GM18867 (cell line): ENCODE data around the gene TNS4.

Source experiments
- ATAC-seq: cut with Tn5 transposase; IDR thresholded peaks from one replicate; pipeline ENCODE4 v1.9.1; 2021; ENCODE audit warnings: mild to moderate bottlenecking, moderate library complexity; ENCODE audit not compliant: unreplicated experiment

TNS4 gene

DNA sequence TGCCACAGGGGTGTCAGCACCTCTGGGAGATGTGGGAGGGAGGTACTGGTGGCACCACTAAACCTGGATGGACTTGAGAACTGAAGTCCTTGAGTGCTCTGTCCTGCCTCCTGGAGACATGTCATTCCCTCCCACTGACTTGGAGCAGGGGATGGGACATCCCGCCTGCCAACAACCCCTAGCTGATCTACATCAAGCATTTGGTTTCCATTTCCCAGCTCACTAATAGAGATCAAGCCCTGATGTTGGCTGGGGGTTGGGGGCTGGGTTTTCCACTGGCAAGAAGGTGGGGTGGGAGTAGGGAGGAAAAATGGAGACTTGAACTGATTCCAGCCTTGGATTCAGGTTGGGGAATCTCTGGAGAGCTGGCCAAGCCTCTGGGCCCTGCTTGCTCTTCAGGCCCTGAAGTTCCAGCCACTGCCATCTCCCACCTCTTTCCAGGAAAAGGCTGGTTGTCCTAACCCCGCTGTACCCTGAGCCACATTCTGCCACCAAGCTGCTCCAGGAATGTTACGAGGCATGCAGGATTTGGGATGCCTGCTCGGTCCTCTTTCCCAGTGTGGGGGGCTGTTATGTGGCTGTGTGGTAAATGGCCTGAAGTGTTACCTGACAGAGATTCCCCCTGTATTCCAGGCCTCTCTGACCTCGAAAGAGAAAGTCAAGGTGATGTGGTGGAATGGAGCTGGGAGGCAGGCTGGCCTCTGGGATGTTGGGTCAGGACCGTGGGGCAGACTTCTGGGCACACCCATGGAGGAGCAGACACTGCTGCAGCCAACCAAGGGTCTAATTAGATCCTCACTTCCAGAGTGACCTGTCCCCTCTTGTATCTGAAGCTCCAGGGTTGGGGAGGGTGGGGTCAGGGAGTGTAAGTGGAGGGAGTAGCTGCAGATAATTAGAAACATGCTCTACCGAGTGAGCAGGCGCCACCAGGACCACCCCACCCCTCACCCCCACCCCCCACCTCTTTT is 41.5 kb downstream of the TNS4 start:
- no peak for ATAC-seq

DNA sequence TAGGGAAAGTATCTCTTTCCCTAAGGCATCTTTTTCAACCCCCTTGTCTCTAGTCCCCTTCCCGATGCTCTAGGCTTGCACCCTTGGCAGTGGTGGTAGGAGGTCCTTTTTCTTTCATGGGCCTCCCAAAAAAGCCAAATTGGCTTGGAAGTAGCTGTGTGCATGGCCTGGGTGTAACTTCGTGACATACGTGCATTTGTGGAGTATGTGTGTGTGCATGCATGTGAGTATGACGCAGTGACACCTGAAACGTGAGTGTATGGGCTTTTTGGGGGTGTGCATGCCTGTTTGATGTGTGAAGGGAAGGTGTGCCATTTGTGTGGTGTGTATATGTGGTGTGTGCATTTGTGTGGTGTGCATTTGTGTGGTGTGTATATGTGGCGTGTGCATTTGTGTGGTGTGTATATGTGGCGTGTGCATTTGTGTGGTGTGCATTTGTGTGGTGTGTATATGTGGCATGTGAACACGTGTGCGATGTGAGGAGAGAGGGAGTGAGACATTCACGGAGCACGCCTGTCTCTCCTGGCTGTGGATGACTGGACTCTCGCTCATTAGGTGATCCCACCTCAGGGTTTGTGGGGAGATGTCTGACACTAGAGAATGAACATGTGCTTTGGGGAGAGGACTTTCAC is 42.5 kb downstream of the TNS4 start:
- no peak for ATAC-seq

DNA sequence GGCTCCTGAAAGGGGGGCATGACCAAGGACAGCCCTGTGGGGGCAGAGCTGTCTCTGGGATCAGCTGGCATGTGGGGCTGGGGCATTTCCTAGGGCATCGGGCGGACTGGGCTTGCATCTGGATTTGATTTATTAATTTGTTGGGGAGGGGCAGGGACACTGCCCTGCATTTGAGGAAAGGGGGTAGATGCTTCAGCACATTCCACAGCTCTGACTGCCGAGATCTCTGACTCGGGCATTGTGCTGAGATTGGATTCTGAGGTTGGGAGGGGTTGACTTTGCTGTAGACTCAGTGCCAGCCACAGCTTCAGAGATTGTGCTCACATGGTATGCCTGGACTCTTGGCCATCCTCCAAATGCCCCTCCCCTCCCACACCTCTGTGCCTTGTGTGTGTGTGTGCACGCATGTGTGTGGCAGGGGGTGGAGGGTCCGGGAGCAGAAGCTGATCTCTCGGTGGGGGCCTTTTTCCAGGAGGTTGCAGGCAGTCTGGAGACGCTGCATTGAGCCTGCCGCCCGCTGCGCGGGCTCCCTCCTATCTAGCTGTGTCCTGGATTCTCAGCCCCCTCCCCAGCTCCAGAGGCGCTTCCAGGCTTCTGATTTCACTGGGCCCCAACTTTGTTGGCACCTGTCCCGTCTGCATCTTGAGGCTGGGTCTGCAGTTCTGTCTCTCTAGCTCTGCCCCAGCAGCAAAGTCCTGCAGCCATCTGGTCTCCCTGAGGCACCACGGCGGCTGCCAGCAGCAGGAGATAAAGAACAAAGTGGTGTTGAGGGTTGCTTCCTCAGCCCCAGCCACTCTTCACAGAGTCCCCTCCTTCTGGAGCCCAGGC is 43.2 kb downstream of the TNS4 start:
- ATAC-seq: no peak

DNA sequence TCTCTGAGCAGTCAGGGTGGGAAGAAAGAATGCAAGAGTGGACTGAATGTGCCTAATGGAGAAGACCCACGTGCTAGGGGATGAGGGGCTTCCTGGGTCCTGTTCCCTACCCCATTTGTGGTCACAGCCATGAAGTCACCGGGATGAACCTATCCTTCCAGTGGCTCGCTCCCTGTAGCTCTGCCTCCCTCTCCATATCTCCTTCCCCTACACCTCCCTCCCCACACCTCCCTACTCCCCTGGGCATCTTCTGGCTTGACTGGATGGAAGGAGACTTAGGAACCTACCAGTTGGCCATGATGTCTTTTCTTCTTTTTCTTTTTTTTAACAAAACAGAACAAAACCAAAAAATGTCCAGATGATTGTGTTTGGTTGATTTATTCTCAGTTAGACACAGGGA is 44.1 kb downstream of the TNS4 start:
- no peak for ATAC-seq

DNA sequence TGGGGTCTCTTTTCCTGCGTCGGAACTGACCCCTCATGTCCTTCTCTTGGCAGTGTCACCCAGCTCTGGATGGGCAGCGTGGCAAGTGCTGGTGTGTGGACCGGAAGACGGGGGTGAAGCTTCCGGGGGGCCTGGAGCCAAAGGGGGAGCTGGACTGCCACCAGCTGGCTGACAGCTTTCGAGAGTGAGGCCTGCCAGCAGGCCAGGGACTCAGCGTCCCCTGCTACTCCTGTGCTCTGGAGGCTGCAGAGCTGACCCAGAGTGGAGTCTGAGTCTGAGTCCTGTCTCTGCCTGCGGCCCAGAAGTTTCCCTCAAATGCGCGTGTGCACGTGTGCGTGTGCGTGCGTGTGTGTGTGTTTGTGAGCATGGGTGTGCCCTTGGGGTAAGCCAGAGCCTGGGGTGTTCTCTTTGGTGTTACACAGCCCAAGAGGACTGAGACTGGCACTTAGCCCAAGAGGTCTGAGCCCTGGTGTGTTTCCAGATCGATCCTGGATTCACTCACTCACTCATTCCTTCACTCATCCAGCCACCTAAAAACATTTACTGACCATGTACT is 44.9 kb downstream of the TNS4 start:
- no peak for ATAC-seq

DNA sequence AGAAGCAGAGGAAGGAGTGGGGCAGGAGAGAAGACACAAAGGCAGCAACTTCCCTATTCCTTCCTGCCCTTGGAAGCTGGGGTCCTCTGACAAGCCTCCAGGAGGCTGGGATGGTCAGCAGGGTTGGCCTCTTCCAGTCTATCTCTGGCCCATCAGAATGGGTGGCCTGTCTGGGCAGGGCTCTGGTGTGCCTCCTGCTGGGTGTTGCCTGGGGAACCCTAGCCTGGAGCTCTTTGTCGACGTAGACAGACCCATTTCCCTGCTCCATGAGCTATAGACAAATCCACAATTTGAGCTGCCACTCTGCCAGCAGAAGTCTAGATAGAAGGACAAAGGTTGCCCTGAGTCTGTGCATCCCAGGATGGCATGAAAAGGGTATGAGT is 46.8 kb downstream of the TNS4 start:
- no peak for ATAC-seq

DNA sequence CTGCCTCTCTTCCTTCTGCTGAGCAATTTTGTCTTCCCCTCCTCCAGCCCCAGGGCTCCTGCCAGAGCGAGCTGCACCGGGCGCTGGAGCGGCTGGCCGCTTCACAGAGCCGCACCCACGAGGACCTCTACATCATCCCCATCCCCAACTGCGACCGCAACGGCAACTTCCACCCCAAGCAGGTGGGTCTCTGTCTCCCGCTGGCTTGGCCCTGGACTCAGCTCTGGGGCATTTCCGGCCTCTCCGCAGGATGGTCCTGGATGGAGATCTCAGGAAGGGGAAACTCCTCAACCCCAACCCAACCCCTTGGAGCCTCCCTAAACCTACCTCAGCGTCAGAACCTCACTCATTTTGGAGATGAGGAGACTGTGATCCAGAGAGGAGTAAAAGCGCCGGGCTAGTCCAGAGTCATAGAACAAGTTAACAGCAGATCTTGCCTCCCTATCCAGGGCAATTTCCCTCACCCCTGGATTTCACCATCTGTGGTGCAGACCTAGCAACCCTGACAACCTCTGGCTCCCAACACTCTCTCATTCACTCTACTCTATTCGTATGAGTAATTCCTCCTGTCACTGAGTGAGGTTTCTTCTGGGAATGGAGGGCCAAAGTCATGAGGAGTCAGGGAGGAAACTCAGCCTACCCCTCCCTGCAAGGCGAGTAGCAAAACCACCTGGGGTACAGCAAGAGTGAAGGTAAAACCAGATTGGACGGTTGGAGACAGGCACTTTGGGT is 47.4 kb downstream of the TNS4 start:
- ATAC-seq: no peak

DNA sequence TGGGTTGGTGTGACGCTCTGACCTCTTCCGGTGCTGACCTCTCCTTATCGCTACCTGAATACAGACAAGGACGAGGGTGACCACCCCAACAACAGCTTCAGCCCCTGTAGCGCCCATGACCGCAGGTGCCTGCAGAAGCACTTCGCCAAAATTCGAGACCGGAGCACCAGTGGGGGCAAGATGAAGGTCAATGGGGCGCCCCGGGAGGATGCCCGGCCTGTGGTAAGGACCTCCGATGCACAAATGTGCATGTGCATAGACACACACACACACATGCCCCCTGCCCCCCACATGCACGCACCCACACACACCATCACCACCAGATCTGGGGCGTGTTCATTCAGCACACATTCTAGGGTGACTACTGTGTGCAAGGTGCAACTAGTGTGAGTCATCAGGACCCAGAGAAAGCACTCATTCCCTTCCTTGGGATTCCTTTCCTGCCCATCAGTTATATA is 48.5 kb downstream of the TNS4 start:
- ATAC-seq: no peak

DNA sequence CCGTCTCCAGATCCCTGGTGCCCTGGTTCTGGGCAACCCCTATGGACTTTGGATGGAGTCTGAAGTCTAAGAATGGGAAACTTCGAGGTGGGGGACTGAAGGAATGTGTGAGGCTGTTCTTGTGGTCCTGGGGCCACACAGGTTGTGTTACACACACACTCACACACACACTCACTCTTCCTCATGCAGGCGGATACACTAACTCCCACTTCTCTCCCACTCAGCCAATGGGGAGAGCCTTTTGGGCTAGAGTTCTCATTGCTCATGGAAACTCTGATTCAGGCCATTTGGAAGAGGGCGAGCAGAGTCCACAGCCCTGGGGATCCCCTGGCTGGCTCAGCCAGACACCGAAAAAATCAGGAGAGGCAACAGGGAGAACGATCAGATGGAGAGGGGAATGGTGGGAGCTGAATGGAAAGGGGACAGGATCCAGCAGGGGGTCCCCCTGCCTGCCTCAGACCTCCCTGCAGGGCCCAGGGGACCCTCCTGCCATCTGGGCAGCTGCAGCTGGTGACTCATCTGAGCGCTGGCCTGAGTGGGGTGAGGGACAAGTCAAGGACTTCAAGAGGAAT is 49.1 kb downstream of the TNS4 start:
- no peak for ATAC-seq

DNA sequence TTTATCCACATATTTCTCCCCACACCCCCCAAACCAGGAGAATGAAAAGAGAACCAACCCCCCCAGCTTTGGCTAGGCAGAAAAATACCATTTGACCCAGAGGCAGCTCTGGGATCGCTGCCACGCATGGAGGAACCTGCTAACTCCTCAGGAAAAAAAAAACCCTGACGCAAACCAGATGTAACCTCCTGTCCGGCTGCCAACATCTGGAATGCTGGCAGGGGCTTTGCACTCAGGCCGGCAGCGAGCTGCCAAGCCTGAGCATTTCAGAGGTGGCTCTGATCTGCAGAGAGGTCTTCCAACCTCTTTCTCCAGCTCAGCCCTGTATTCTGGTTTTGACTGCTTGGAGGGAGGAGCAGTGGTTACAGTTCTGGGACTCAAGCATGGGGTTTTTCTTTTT is 50.0 kb downstream of the TNS4 start:
- no peak for ATAC-seq

DNA sequence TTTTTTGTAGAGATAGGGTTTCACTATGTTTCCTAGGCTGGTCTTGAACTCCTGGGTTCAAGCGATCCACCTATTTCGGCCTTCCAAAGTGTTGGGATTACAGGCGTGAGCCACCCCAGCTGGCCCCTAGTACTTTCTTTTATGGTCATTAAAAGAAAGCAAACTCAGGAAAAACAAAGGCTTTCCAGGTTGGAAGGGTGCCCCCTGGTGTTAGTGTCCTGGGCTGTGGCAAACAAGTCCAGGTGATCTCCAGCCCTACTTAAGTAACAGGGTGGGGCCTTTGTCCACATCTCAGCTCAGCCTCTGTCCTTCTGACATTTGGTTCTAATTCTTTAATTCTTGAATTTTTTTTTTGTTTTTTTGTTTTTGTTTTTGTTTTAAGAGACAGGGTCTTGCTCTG is 51.2 kb downstream of the TNS4 start:
- no peak for ATAC-seq

DNA sequence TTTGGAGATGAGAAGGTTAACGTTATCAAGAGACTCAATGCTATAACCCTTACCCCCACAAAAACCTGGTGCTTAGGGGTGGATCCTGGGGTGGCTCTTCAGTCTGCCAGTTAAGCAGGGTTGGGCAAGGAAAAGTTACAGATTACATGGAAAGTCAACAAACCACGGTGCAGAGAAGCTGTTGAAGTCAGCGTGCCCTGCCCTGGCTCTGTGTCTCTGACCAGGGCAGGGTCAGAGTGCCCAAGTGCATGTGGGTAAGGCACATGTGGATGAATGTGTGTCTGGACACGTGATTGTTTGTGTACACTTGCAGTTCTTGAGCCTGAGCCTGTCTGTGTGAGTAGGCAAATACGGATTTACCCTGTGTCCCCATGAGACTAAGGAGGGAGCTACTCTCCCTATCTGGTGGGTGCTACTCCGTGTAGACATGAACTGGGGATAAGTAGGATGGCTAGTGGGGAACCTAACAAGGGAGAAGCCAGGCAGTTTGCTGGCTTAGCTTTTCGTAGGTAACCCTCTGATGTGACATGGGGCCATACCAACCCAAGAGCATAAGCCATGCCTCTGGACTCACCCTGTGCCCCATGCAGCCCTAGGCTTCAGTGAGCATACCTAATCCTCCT is 52.7 kb downstream of the TNS4 start:
- ATAC-seq: no peak

DNA sequence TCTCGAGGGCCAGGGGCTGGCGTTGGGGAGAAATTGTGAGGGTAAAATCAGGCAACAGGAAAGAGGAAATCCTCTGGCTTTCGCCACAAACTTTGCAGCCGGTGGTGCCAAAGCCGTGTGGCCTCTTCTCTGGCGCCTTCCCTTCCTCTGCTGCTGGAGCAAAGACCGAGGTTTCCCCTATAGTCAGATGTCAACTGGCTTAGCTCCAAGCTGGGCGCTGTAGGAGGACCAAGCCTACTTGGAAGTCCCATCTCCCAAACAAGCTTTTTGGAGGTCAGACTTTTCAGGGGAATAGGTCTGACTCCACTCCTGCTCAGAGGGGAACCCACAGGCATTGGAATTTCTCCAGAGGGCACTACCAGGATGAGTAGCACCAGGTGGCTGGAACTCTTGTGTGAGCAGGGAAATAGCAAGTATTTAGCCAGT is 53.2 kb downstream of the TNS4 start:
- no peak for ATAC-seq

DNA sequence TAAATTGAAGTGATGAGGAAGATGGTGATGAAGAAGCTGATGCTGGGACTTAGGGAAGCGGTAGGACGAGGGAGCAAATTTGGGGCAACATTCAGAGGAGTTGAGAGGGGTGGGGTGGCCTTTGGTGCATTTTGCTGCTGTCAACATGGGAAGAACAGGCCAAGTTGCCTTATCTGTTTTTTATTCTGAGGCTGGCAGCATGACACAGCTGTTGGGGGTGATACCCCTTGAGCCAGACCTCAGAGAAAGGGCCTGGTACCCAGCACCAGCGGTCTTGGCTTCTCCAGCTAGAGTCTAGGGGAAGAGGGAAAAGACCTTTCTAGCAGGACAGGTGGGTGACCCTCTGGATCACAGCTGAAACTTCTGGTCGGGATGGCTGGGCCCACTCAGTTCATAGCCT is 53.6 kb downstream of the TNS4 start:
- ATAC-seq: no peak

DNA sequence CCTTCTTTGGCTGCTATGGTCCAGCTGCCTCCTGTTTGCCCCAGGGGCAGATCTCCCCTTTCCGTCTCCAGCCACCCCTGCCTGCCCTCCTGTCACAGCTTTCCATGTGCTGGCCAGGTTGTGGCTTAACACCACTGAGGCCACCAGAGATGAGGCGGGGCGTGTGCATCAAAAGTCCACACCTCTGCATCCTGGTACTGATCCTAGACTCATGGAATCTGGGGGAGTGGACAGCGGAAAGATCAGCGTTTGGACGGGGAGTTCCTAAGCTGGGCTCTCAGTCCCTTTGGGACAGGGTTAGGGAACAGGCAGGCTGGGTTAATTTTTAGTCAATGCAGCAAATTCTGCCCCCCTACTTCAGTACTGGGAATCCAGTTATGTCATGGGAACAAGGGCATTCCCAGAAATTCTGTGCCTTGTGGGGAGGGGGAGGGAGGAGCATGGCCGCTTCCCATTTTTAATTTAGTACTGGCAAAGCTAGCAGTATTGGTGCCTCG is 54.2 kb downstream of the TNS4 start:
- ATAC-seq: no peak

DNA sequence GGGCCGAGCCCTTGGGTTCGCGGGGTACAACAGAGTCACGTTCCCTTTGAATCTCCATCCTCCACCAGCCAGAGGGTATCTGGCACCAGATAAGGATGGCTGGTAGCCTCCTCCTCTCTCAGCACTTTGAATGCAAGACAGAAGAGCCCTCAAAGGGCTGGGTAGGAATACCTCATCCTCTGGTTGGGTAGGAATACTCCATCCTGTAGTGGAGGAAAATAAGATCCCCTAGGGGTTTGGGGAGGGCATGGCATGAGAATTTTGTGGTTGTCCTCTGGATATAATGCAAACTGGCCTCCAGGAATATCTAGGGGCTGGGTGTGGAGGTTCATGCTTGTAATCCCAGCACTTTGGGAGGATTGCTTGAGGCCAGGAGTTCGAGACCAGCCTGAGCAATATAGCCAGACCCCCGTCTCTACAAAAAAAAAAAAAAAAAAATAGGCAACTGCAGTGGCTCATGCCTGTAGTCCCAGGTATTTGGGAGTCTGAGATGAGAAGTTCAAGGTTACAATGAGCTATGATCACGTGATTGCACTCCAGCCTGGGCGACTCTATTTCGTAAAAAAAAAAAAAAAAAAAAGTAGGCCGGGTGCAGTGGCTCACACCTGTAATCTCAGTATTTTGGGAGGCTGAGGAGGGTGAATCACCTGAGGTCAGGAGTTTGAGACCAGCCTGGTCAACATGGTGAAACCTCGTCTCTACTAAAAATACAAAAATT is 55.5 kb downstream of the TNS4 start:
- no peak for ATAC-seq

DNA sequence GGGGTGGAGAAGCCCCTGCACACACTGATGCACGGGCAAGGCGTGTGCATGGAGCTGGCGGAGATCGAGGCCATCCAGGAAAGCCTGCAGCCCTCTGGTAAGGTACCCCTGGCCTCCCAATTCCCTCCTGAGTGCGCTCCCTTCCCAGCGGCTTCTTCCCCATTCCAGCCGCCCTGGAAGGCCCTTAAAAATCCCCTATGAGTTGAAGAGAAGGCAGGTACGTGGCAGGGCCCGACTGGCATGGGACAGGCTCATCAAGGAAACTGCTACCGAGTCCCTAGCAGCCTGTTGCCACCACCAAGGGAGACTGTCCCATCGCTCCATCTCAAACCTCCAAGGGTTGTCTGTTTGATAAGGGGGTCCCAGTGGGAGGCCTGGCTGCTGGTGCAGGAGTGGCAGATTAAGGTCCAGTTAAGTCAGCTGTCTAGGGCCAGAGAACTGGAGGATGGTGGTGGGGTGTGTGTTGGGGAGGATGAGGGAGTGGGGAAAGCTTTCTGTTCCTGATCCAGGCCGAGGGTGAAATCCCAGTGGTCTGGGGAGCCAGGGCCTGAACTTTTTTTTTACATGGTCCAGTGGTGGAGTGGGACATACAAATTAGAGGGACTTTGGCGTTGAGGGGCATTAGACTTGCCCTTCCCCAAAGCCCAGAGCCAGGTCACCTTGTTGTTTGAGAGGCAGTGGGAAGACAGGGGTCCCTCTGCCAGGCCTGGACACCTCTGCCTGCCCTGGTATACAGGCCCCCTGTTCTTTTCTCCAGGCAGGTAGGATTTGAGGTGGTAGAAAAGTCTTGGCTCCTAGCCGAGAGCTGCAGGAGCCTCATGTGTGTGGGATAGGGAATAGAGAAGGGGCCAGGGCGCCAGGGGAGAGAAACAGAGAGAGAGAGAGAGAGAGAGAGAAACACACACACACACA is 57.2 kb downstream of the TNS4 start:
- no peak for ATAC-seq
